Eye (tissue), 1 donor: Measurements from ENCODE around the gene IDH3A.
A peak's percentile ranks its signal among the peaks of the same experiment; 100 is the strongest.
"Not testable (repeated sequence)": the region's sequence is repeated elsewhere in the genome, so short reads cannot be mapped to it uniquely, and the experiment has no call there.

Source experiments
- DNase-seq: peaks from one replicate; pipeline ENCODE4 v3.0.0-alpha.2; 2015

Gene IDH3A

DNA sequence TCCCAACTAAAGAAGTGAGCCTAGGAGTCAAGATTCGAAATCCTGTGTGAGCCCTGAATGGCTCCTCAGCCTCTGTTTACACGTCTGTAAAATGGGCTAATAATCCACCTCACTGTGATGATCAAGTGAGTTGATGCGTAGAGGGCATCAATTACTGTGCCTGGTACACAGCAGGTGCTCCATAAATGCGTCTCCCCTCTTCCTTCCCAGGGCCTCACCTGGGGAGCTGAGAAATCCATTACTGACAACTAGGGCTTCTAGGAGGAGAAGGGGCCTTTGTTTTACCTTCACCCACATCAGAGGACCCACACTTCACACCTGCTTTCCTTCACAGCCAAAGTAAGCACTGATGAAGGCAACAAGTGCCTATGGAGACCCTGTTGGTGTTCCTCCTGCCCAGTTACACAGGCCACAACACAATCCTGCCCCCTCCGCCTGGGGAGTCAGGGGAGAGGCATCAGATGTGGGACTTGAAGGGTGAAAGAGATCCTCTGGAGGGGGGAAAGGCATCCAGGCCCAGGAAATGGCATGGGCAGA, 19.3 kb upstream of the IDH3A start:
- DNase-seq, result no peak

DNA sequence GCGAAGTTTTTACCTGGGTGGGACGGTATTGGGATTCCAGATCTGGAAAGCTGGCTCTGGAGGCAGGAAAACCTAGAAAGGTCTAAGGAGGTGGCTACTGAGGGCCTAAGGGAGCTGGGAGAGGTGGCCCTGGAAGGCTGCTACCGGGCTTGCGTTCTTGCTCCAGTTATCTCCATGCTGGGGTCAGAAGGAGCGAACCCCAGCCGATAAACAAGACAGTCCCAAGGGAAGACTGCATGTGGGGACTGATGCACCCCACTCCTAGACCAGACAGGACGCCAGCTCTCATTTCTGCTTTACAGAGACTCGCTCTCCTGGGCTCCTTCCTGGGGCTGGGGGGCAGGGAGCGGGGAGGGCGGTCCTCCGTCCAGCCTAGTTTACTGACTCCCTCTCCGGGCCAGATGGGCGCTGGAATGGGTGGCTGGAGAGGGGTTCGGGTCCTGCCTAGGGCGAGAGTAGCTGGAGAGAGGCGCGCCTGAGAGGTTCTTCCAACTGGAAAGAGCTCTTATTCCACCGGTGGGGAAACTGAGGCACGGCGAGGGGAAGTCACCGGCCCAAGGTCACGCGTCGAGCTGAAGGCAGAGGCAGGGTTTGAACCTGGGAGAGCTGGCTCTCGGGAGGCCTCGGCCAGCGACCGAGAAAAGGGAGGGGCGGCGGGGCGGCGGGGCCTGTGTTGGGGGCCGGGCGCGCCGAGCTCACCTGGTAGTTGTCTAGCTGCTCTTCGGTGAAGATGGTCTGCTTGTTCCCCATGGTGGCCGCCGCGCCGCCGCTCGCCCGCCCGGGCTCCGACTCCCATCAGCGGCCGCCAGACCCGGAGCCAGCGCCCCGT, 18.5 kb upstream of the IDH3A start:
- DNase-seq, result no peak

DNA sequence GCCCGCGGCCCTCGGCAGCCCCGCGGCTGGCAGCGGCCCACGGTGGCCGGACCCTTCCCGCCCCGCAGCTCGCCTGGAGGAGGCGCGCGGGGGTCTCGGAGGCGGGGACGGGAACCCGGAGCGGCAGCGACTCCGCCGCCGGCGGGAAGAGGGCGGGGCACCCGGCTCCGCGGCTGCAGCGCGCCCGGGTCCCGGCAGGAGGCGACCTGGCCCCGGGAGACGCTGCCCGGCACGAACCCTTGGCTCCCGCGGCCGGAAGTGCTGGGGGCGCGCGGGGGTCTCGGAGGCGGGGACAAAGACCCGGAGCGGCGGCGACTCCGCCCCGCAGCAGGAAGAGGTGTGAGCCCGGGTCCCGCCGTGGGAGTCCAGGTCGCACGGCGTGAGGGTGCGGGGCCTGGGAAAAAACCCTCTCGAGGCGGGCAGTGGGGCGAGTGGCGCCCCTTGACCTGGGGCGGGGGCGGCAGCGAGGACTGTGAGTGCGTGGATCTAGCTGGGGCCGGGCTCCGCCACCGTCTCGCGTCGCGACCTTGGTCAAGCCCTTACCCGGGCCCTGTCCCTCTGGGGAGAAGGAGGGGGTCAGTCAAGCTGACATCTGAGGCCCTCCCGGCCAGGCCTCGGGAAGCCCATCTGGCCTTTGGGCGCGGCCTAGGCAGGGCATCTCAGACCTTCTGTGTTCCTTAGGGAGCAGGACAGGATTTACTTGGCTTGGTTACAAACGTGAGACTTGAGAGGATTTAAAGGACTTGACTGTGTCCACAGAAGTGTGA, 17.7 kb upstream of the IDH3A start, which contains the start of gene CIB2:
TSS of gene CIB2 (minus strand) at position 151 of the 767 bp plus-strand sequence. CDS start 230 bp downstream, outside the sequence.
- peak; percentile 93 for DNase-seq

DNA sequence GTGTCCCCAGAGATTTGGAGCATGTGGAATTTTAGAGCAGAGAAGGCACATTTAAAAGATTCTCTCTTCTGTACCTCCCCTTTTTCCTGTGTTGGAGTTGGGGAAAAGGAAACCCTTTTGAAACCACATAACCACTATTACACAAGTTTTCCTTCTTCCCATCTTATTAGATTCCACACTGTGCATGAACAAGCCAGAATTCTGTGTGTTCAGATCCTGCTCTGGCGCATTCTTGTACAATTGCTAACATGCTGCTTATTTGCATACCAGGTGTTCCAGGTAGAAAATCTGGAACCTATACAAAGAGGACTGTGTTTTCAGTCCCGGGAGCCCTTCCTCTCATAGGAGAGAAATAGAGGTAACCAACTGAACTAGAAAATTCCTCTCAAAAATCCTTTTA, 15.4 kb upstream of the IDH3A start:
- no peak for DNase-seq

DNA sequence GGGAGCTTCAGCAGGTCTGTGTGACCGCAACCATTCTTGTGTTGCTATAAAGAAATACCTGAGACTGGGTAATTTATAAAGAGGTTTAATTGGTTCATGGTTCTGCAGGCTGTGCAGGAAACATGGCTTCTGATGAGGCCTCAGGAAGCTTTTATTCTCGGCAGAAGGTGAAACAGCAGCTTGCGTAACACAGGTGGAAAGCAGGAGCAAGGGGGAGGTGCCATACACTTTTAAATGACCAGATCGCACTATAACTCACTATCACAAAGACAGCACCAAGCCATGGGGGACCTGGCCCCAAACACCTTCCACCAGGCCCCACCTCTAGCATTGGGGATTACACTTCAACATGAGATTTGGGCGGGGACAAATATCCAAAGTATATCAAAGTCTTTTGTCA, 9.6 kb upstream of the IDH3A start:
- no peak for DNase-seq

DNA sequence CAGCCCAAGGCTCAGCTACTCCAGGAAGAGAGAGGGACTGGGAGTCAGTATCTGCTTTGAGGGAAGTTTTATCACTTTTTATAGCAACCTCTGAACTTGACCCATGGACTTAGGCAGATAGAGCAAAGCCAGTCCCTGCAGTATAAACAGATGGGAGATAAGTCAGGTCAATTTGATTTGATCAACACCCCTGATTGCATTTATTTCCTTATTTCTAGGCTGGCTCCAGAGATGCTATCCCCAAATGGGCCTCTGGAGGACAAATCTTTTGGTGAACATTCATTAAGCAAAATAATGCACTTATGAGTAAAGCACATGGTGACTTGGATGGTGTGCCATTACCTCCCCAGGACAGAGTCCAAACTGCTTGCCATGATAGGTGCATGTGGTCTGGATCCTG, 8.9 kb upstream of the IDH3A start:
- no peak for DNase-seq

DNA sequence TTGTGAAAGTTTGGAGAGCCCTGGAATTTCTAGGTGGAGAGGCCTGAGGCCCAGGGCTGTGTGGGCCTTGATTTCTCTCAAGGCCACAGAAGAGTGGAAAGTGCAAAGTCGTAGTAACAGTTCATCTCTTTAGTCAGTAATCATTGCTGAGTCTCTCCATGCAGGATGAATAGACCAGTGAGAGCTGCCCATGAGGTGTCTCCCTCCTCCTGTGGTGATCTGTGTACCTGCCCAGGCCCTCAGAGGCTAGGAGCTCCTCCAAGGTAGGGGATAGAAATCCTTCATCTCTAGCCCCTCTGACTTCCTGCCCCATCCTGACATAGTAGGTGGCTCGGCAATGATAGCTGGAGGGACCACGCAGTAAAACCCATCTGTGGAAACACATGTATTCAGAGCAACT, 6.8 kb upstream of the IDH3A start:
- DNase-seq, result no peak

DNA sequence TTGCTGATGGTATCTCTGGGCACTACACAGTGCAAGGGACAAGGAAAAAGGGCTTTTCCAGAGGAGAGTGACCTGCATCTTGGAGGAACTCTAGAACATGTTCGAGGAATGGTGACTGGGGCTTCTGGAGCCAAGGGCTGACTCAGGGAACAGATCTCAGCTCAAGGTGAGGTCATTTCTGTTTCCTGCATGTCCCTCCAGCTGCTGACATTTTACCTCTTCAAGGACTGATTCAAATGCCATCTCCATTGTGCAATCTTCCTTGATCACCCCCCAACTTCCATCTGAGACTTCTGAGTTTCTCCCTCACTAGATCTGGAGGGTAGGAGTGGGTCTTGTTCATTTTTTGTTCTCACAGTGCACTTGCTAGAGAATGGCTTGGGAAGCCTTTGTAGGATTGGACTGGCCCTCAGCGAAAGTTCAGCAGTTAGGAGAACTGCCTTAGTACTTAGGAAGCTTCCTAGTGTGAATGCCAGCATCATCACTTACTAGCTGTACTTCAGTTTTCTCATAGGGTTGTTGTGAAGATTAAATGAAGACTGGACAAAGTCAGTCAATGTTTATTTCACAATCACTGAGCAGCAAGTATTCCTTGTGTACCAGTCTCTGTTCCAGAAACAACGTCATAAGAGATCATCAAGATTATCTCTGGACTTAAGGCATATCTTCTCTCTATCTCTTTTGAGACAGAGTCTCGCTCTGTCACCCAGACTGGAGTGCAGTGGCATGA, 2.6 kb upstream of the IDH3A start:
- no peak for DNase-seq

DNA sequence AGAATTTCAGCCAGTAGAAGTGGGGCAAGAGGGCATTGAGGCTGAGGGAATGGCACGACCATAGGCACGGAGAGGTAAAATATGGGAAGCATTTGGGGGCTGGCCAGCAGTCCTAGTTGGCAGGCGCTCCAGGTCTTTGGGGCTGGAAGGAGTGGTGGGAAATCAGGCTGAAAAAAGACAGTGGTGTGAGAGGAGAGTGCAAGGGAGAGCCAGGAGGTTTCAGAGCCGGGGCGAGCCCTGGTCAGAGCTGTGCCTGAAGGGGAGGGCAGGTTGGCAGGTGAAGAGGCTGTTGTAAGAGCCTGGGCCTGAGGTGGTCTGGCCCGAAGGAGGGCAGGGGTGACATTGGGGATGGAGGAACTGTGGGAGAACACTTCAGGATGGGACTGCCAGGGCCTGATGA, 1.6 kb upstream of the IDH3A start:
- no peak for DNase-seq

DNA sequence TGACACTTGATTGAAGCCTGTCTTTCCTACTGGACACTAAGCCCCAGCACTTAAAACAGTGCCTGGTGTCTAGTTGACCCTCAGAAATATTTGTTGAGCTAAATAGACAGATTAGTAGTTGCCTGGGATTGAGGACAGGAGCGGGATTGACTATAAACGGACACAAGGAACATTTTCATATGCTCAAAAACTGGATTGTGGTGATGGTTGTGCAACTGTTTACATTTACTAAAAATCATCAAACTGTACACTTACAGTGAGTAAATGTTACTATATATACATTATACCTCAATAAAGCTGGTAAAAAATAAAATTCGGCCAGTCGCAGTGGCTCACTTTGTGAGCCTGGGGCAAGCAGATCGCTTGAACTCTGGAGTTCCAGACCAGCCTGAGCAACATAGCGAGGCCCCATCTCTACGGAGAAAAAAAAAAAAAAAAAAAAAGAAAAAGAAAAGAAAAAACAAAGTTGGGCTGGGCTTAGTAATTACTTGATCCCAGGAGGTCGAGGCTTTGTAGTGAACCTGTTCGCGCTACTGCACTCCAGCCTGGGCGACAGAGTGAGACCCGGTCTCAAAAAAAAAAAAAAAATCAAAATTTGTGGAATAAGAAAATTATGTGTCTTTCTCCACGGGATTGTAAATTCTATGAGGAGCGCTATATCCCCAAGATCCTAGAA, 632 bp upstream of the IDH3A start:
- DNase-seq, result peak; percentile 9

DNA sequence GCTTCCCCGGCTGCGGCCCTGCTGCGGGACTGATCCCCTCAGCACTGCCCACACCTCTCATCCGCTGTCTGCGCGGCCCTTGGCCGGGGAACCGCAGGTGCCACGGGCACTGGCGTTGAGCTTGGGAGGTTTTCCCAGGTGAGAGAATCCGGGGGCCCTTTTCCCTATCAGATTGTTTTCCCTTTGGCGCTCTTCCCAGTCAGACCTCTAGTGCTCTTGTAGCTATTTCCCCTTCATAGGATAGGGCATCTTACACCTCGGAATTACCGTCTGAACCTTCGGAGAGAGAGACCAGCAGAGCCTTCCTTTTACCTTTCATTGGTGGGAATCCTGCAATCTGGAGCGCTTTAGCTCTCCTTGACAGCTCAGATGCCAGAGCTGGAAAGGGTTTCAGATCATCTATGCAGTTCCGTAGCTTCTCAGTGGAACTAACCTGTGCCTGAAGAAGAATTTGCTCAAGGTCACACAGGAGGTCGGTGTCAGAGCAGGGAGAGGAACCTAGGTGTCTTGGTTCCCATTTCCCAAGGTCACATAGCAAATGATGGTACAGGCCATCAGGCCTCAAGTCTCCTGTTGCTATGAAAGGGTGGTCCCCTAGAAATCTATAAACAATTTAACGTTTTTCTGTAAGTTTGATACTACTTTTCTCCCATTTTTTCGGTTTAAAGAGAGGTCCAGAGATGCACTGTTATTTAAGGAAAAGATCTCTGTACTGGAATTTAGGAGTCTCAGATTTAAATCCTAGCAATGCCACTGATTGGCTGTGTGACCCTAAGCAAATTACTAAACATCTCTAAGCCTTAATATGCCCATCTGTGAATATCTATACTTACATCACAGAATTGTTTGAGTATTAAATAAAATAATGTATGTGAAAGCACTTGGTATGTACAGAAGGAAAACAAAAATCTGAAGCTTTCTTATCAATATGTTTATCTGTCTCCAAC, 916 bp downstream of the IDH3A start:
- DNase-seq, result no peak

DNA sequence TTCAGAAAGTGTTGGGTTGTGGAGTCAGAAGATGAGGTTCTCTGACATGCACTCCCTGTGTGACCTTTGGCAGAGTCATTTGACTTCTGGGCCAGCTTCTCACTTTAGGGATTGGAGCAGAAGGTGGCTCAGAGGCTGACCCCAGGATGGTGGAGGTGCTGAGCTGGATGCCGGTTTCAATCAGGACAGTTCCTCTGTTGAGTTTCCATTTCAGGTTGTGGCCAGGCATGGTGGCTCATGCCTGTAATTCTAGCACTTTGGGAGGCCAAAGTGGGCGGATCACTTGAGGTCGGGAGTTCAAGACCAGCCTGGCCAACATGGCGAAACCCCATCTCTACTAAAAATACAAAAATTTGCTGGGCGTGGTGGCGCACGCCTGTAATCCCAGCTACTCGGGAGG, 1.9 kb downstream of the IDH3A start:
- DNase-seq, result not testable (repeated sequence)

DNA sequence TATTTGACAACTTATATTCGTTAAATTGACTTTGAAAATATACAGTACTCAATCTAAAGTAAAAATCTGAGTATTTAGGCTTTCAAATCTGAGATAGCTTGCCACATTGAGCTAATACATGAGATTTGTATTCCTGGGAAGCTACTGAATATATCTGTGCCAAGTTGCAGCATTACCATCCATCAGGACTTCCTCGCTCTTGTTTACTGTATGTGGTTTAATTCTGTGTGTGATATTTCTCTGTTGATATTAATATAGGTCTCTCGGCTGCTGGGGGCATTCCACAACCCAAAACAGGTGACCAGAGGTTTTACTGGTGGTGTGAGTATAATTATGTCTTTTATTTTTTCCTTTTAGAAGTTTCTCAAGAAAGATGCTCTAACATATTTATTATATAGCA, 5.8 kb downstream of the IDH3A start:
- no peak for DNase-seq

DNA sequence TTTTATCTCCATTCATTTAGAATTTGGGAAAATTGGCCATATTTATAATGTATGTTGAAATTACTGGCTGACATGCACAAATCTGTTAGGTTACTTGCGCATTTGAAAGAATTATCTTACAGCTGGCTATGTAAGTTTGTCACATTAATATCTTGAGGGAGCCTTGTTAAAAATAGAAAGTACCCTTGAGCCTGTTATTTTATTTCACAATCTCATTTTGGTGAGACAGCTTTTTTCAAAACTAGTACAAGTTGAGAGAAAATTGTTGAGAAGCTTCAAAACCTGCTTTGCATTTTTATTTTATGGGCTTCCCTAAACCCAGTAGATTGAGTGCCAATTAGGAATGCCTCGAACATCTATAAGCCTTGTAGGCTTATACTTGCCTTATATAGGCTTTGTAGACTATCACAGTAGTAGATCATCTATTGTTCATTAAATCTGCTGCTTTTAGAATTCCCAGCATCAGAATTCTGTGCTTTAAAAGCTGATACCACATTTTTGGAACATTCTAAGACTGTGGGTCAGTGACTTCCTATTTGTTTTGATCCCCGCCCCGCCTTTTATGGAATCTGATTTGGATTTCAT, 6.3 kb downstream of the IDH3A start:
- no peak for DNase-seq

DNA sequence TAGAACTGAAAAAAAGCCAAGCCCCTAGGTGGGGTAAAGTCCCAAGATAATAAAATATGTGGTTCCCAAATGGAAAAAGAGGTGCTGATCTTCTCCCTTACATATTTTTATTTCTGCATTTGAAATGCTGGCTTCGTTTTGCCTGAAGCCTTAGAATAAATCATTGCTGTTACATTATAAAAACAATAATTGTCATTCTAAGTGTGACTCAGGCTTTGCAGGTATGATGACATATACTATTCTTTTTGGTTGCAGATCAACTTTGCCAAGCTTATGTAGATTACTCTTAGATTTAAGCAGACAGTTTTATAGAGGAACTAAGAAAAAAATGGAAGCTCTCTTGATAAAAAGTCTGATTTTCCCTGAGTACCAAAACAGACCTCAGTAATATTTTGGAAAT, 7.5 kb downstream of the IDH3A start:
- no peak for DNase-seq

DNA sequence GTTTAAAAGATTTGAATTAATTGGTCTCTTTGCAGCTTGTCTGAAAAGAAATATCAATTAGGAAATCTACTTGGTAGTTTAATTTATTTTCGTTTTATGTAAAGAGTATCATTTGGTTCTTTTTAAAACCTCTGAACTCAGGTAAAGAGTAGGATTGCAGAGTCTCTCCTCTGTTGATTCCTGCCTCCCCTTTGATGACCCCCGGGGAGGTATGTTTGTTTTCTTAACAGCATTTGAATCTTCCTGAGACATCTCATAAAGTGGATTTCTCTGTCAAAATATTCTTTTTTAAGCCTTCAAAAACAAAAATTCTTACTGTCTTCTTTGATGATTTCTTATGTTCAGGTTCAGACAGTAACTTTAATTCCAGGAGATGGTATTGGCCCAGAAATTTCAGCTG, 8.0 kb downstream of the IDH3A start:
- no peak for DNase-seq

DNA sequence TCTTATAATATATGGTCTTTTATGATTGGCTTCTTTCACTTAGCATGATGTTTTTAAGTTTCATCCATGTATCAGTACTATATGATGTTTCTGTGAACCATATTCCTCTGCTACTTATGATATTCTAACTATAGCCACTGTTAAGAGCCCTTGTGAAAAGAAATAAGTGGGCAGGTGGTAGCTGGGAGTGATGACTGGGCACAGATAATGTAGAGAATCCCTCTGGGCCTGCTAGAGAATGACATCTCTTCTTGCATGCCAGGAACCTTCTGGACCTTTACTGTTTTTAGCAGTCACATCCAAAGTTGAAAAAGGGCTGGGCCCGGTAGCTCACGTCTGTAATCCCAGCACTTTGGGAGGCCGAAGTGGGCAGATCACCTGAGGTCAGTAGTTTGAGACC, 10.2 kb downstream of the IDH3A start:
- DNase-seq, result no peak

DNA sequence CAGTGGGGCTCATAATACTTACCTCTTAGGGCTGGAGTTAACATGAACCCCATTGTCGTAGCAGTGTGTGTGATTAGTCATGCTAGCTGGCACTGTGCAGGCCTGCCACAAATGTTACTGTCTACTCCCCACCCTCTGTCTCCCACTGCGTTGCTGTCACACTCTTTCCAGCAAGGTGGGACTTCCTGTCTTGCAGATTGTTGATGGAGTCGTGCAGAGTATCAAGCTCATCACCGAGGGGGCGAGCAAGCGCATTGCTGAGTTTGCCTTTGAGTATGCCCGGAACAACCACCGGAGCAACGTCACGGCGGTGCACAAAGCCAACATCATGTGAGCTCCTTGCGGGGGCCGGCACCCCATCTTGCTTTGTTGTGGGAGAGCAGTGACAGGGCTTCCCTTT, 12.9 kb downstream of the IDH3A start:
- no peak for DNase-seq

DNA sequence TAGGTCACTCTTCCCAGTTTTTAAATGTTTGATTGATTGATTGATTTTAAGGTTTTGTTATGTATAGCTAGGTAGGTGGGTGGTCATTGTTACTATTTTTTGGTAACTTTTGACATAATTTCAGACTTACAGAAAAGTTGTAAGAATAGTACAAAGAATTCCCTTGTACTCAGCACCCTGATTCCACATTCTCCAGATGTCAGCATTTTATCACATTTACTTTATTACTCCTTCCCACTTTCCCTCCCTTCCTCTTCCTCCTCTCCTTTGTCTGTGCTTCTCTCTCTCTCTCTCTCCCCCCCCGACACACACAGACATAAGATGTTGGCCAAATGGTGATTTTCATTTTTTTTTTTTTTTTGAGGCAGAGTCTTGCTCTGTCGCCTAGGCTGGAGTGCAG, 14.8 kb downstream of the IDH3A start:
- no peak for DNase-seq

DNA sequence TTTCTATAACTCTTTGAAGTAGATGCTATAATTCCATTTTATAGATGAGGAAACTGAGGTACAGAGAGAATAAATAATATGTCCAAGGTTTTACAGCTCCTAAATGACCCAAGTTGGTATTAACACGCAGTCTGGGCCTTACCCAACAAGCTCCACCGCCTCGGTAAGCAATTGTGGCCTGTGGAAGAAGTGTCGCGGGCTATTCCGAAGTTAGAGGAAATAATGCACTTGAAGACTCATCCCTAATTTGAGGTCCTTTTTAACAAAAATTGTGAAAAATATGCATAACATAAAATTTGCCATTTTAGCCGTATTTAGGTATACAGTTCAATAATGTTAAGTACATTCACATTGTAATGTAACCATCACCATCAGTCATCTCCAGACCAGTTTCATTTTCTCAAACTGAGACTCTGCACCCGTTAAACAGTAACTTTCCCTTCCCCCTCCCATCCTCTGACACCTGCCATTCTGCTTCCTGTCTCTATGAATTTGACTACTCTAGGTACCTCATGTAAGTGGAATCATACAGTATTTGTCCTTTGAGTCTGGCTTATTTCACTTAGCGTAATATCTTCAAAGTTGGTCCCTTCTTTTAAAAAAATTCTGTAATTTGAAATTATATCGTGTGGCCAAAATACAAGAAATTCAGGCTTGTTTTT, 18.2 kb downstream of the IDH3A start:
- no peak for DNase-seq

DNA sequence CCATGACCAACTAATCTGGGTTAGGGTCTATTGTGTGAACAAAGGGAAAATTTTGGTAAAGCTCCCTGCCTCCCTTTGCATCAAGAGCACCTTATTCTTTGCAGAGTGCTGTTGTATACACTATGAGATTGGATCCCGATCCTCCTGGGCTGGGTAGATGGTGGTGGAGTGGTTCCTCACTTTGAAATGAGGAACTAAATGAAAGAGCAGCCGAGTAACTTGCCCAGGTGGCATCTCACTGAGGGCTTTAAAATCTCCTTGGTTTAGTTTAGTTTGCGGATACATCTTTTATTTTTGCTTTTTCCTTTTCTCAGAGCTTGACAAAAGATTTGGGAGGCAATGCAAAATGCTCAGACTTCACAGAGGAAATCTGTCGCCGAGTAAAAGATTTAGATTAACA, 19.4 kb downstream of the IDH3A start:
- no peak for DNase-seq
